DND-41 (cell line): ENCODE results near the gene ZNF622.

Source experiments
- ATAC-seq: fragments of 200-7000 bp; cut with Tn5 transposase; 3 replicates; pipeline ENCODE4 v1.9.1; 2021; ENCODE audit warnings: low read depth; ENCODE audit not compliant: insufficient read depth
- DNase-seq: peaks from one replicate; pipeline ENCODE4 v3.0.0-alpha.2; 2020
- H2AFZ ChIP-seq: 2 replicates; pipeline ENCODE4 v1.6.0; 2012; ENCODE audit warnings: low read depth, low read length
- H3K27ac ChIP-seq: 2 replicates; pipeline ENCODE4 v1.5.1; 2012; ENCODE audit warnings: low read length, inconsistent platforms
- H3K27me3 ChIP-seq: fragments of 200-600 bp; sonication (generic); 2 replicates; pipeline ENCODE4 v1.6.0; 2012; ENCODE audit warnings: low read length, mild to moderate bottlenecking, inconsistent platforms; ENCODE audit not compliant: insufficient read depth, poor library complexity
- H3K36me3 ChIP-seq: 2 replicates; pipeline ENCODE4 v1.5.1; 2012; ENCODE audit warnings: low read length, inconsistent platforms; ENCODE audit not compliant: insufficient read depth
- H3K4me1 ChIP-seq: 2 replicates; pipeline ENCODE4 v1.5.1; 2012; ENCODE audit warnings: mild to moderate bottlenecking, low read length; ENCODE audit not compliant: insufficient read depth
- H3K4me2 ChIP-seq: 2 replicates; pipeline ENCODE4 v1.6.0; 2012; ENCODE audit warnings: mild to moderate bottlenecking, moderate library complexity, low read length, inconsistent platforms; ENCODE audit not compliant: insufficient read depth
- H3K4me3 ChIP-seq, 2 experiments: fragments of 200-600 bp in 1 of 2; shearing (Covaris generic) in 1 of 2; 2 replicates each; pipeline ENCODE4 v1.5.1; 2012 to 2016; ENCODE audit warnings: inconsistent platforms in 2 of 2, low read length in 2 of 2, mild to moderate bottlenecking in 2 of 2, low read depth in 1 of 2, moderate library complexity in 1 of 2
- H3K79me2 ChIP-seq: 2 replicates; pipeline ENCODE4 v1.6.0; 2012; ENCODE audit warnings: low read length, inconsistent platforms; ENCODE audit not compliant: insufficient read depth
- H3K9ac ChIP-seq: 2 replicates; pipeline ENCODE4 v1.6.0; 2012; ENCODE audit warnings: low read depth, mild to moderate bottlenecking, inconsistent platforms, low read length, moderate library complexity
- H3K9me3 ChIP-seq: 2 replicates; pipeline ENCODE4 v1.5.1; 2012; ENCODE audit warnings: low read length, moderate library complexity, mild to moderate bottlenecking, inconsistent platforms; ENCODE audit not compliant: insufficient read depth, severe bottlenecking
- H4K20me1 ChIP-seq: 2 replicates; pipeline ENCODE4 v1.6.0; 2012; ENCODE audit warnings: low read length; ENCODE audit not compliant: insufficient read depth
- CTCF ChIP-seq: IDR thresholded peaks from 2 replicates; pipeline ENCODE4 v1.5.1; 2012; ENCODE audit warnings: borderline replicate concordance, low read length, moderate library complexity, mild to moderate bottlenecking; ENCODE audit not compliant: poor library complexity, severe bottlenecking; ENCODE audit errors: extremely low read depth
- EZH2 ChIP-seq: IDR thresholded peaks from 3 replicates; pipeline ENCODE4 v1.6.1; 2012; ENCODE audit warnings: borderline replicate concordance, low read depth, mild to moderate bottlenecking, moderate library complexity, low read length, inconsistent platforms; ENCODE audit not compliant: severe bottlenecking

Gene ZNF622

GRCh38 chr5:16455668-16456067, 9.9 kb downstream of the ZNF622 start:
- DNase-seq, result no peak
- Histone ChIP-seq H2AFZ (no peak overlapping the region), H3K79me2 (peaks cover 39% of the 10 kb centered on the region), H3K36me3 (peaks cover 93% of the 10 kb centered on the region), H3K4me2 (peak overlapping the region; percentile 42; the same call in 1 of the 2 replicates), H3K4me1 (peaks cover 15% of the 10 kb centered on the region), H3K4me3 (no peak overlapping the region), H3K9me3 (no peaks in the 10 kb centered on the region), H3K9ac (no peak overlapping the region), H3K27ac (no peak overlapping the region; the same call in 1 of the 2 replicates), H3K27me3 (no peaks in the 10 kb centered on the region), H4K20me1 (peaks cover 34% of the 10 kb centered on the region; the same call in 1 of the 2 replicates)
- no peak for ATAC-seq
- TF ChIP-seq CTCF (no peak), EZH2 (no peak)

DNA sequence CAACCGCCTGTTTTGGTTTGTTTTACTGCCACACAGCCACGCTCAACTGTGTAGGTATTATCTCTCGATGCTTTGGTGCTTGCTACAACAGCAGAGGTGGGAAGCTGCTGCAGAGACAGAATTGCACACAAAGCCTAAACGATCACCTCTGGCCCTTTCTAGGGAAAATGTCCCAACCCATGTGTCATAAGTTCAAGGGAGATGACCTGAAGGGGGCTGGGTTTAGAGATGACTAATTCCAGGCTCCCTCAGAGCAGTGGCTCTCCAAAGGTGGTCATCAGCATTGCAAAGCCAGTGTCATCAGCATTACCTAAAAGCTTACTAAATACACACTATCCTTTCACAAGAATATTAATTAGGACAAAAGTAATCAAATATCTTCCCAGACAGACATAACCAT, 10.9 kb downstream of the ZNF622 start:
- TF ChIP-seq EZH2 (no peak), CTCF (no peak)
- H3K36me3 ChIP-seq, result peaks cover 93% of the 10 kb centered on the region
- H3K4me2 ChIP-seq, result no peak overlapping the region
- no peak for DNase-seq
- H2AFZ ChIP-seq, result no peak overlapping the region
- H4K20me1 ChIP-seq, result peaks cover 34% of the 10 kb centered on the region; the same call in 1 of the 2 replicates
- H3K27me3 ChIP-seq, result no peaks in the 10 kb centered on the region
- no peak overlapping the region for H3K4me3 ChIP-seq
- peaks cover 32% of the 10 kb centered on the region for H3K79me2 ChIP-seq
- no peaks in the 10 kb centered on the region for H3K9me3 ChIP-seq
- H3K9ac ChIP-seq, result no peak overlapping the region
- H3K27ac ChIP-seq, result no peak overlapping the region
- H3K4me1 ChIP-seq, result peaks cover 12% of the 10 kb centered on the region
- no peak for ATAC-seq

- H3K36me3 ChIP-seq, result peaks cover 94% of the 10 kb centered on the region
- no peak overlapping the region for H2AFZ ChIP-seq
- no peak overlapping the region for H3K4me3 ChIP-seq
- no peaks in the 10 kb centered on the region for H3K9me3 ChIP-seq
- H3K9ac ChIP-seq, result no peak overlapping the region
- no peak overlapping the region for H3K4me2 ChIP-seq
- no peak overlapping the region for H3K27ac ChIP-seq
- no peaks in the 10 kb centered on the region for H3K27me3 ChIP-seq
- peaks cover 12% of the 10 kb centered on the region for H3K4me1 ChIP-seq
- DNase-seq (no peak), ATAC-seq (no peak)
- H3K79me2 ChIP-seq, result peaks cover 28% of the 10 kb centered on the region
- no peak for TF ChIP-seq EZH2
- peak; percentile 24 for TF ChIP-seq CTCF
- peaks cover 34% of the 10 kb centered on the region; the same call in 1 of the 2 replicates for H4K20me1 ChIP-seq
Measured at GRCh38 chr5:16453609-16454008, 12.0 kb downstream of the ZNF622 start.

- H3K27ac ChIP-seq, result no peak overlapping the region
- DNase-seq, result no peak
- H3K9me3 ChIP-seq, result no peaks in the 10 kb centered on the region
- TF ChIP-seq CTCF (no peak), EZH2 (no peak)
- H3K27me3 ChIP-seq, result no peaks in the 10 kb centered on the region
- H3K4me3 ChIP-seq, result no peak overlapping the region
- H3K36me3 ChIP-seq, result peaks cover 83% of the 10 kb centered on the region
- H3K4me1 ChIP-seq, result no peaks in the 10 kb centered on the region
- peaks cover 15% of the 10 kb centered on the region for H3K79me2 ChIP-seq
- no peak overlapping the region for H2AFZ ChIP-seq
- peaks cover 10% of the 10 kb centered on the region; the same call in 1 of the 2 replicates for H4K20me1 ChIP-seq
- no peak for ATAC-seq
- H3K4me2 ChIP-seq, result no peak overlapping the region
- H3K9ac ChIP-seq, result no peak overlapping the region
Measured at GRCh38 chr5:16450163-16450562, 15.4 kb downstream of the ZNF622 start.
